NCI-H146 (cell line): ENCODE measurements around the gene GATB.

Source experiments
- DNase-seq: peaks from one replicate; lab custom pipeline; 2025; lab: John Stamatoyannopoulos, UW

GATB gene, protein sequence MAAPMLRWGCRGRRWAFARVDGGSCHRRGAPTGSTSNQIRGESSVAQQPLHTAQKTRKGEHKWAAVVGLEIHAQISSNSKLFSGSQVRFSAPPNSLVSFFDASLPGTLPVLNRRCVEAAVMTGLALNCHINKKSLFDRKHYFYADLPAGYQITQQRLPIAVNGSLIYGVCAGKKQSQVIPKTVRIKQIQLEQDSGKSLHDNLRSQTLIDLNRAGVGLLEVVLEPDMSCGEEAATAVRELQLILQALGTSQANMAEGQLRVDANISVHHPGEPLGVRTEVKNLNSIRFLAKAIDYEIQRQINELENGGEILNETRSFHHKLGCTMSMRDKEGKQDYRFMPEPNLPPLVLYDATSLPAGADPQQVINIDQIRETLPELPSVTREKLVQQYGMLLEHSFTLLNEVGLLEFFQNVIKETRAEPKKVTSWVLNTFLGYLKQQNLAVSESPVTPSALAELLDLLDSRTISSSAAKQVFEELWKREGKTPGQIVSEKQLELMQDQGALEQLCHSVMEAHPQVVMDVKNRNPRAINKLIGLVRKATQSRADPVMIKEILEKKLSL

DNA sequence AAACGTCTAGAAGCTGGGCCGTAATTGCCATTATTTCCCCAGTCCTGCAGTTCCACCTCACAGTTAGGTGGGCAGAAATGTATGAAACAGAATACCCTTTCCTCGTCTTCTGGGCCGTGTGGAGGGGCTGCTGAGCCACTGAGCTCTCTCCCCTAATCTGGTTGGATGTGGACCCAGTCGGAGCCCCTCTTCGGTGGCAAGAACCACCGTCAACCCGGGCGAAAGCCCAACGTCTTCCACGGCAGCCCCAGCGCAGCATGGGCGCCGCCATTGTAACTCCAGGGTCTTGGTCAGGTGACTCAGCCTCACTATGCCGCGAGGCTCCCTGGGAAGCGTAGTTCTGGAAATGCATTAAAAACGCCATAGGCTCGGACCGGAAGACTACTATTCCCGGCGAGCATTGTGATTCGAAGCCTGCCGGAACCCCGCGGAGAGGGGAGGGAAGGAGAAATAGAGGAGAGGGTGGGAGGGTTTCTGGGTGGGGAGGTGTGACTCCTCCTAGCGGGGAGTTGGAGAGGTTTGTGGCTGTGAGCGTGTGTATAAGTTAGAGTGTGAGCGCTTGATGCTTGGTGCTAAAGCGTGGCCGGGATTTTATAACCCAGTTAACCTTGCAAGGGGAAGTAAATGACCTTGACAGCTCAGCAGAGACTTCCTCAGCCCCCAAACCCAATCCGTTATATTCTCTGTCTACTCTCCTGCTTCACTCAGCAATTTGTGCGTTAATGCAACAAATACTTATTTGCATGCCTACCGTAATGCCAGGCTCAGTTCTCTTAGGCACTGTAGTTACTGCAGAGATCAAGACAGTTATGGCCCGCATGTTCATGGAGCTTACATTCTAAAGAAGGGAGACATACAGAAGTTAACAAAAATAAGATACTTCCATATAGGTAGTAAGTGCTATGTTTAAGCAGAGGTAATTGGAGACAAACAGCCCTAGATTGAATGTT, at the start of gene GATB:
GATB (minus strand) TSS at position 296 of the 950 bp plus-strand sequence; CDS start at position 271, 25 bp downstream.
- DNase-seq: peak; percentile 96

DNA sequence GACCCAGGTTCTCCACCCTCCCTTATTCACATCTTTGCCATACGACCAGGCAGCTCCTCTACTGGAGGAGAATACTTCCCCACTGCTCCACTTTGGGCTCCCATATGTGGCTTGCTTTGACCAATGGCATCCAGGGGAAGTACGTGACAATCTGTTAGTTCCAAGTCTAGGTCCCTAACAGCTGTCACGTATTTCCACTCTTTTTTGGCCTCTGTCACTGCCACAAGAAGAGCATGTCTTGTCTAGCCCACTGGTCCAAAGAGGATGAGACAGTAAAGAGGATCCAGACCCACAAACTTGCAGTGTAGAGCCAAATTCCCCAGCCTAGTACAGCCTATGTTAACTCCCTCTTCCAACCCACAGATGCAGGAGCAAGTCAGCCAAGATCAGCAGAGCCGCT, 49.7 kb upstream of the GATB start:
- no peak for DNase-seq

DNA sequence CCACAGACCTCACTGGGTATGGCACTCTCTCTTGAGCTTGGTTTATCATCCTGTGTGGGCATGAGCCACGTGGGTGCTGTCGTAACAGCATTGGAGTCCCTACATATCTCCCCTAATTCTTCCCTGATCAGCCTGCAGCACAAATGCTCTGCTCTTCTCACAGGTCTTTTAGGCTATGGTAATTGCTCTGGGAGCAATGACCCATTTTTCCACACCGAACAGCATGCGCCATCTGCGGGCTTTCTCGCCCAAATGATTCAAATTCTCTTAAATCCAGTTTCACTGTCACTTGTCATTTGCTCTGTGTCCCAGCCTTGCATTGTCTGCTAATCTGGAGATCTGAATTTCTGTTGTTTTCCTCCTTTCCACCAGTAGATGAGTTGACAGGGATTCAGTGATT, 48.9 kb upstream of the GATB start:
- DNase-seq: no peak

DNA sequence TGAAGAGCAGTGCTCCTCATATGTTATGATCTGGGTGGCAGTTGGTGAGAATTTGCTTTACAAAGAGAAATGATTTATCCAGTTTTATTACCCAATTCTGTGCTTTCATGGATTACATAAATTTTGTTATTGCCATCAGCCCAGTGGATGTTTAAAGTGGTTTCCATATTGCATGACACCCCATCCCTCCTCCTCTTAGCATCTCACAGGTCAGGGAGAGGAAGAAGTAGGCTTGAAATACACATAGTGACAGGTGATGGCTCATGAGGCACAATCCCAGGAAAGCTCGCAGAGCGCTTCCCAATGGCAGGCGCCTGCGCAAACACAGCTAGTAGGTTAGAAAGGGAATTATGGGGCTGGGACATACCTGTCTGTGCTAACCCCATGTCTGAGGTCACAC, 47.7 kb upstream of the GATB start:
- DNase-seq: peak; percentile 41

DNA sequence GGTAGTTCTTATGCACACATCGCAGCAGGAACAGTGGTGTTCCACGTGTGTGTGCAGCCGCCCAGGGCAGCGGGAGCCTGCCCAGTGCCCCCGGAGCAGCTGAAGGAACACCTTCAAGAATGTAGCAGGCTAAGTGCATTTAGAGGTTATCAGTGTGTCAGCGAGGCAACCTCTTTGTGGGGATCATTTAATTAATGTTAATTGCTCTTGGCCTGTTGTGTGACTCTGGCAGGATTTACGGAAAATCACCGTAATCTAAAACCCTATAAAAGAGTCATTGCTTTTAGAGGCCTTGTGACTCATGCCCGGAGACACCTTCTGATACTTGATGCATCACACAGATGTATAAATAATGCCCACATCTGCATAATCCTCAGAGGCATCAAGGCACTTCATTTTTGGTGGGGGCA, 47.3 kb upstream of the GATB start:
- peak; percentile 78 for DNase-seq

DNA sequence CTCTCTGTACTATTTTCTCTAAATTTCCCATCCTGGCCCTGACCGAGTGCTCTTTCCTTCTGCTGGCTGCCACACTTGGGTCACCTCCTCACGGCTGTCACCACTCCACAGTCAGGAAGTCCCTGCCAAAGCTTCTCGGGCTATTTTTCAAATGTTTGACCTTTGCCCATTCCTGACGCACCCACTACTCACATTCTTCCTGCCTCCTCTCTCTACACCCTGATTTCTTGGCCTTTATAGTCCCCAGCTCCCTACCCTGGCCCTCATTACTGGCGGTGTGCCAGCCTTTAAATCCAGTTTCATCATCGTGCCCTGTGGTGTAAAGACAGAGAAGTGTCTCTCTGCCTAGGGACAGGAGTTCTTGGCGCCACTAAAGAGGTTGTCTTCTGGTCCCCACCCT, 46.4 kb upstream of the GATB start:
- DNase-seq: no peak

DNA sequence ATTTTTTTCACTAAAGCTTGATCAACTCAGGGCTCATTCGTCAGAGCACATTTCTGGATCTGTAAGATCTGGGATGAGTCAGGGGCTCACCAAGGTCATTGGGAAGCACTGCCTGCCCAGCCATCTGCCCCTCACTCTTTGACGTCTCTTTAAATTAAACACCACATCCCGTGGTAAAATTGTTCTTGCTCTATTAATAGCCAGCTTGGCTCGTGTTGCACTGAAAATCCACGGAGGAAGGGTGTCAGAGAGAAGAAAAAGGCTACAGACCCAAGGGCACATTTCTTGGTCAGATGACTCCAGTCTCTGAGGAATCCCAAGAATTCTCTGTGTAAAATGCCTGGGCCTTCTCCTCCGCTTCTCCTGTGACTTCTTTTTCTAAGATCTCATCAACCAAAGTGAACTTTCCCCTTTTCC, 45.7 kb upstream of the GATB start:
- no peak for DNase-seq

DNA sequence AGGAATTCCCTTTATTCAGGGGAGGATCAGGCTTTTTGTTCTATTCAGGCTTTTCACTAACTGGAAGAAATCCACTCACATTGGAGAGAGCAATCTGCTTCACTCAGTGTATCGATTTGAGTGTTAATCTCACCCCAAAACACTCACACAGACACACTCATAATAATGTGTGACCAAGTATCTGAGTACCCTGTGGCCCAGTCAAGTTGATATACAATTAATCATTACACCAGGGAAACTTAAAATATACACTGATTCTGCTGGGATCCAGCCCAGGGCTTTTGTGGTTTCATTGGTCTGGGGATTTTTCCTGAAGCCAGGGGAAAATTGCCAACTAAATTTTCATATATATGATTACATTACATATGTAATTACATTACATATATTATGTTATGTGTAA, 44.0 kb upstream of the GATB start:
- no peak for DNase-seq

DNA sequence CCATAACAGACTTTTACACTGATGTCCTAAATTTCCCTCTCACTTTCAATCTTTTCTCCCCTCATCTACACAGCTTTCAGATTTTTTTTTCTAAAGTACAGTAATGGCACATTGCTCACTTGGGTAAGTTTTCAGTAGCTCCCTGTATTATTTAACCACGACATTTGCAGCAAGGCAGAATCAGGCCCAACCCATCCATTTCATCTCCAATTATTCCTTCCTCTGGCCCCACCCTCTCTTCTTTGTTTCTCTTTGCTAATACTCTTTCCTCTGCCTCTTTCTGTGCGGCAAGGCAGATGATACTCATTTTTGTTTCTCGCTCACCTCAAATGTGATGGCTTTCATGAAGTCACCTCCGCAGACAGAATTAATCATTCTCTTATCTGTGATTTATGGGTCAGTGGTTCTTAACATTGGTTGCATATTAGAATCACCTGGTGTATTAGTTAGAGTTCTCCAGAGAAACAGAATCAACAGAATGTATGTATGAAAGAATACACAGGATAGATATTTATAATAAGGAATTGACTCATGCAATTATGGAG, 43.4 kb upstream of the GATB start:
- DNase-seq: peak; percentile 8

DNA sequence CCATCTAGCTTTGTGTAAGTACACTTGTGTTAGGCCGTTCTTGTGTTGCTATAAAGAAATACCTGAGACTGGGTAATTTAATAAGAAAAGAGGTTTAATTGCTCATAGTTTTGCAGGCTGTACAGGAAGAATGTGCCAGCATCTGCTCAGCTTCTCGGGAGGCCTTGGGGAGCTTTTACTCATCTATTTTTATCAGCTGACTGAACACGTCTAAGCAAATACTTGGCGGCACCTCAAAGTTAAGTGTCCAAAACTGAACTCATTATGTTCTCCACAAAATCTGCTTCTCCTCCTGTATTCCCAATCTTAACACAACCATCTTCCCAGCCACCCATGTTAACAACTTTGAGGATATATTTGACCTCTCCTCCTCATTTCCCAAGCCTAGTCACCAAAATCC, 42.4 kb upstream of the GATB start:
- DNase-seq: no peak

DNA sequence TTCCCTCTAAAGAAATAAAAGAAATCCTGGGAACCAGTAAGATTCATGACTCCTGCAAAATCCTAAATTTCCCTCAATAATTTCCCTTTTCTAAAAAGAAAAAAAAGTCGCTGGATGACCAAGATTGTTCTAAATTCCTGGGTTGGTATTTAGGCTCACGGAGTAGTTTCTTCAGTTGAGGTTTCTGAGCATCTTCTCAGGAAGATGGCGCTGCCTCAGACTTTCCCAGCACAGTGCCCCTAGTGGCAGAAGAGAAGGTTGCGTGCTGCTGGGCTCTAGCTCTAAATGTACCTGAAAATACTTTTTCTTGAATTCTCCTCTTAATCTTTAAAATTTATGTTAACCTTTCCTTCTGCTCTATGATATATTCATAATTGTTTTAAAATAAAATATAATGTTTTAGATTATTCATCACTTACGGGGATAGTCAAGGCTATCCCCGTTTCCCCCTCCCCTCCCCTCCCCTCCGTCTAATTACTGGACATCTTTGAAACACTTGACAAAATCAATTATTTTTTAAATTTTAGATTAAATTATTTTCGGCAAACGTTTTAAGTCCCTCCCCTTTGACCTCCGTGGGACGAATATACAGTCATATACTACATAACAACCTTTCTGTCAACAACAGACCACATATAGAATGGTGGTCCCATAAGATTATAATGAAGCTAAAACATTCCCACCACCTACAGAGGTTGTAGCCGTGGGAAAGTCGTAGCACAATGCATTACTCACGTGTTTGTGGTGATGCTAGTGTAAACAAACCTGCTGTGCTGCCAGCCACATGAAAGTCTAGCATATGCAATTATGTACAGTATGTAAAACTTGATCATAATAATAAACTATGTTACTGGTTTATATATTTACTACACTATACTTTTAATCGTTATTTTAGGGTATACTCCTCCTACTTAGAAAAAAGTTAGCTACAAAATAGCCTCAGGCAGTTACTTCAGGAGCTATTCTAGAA, 41.0 kb upstream of the GATB start:
- peak; percentile 3 for DNase-seq

DNA sequence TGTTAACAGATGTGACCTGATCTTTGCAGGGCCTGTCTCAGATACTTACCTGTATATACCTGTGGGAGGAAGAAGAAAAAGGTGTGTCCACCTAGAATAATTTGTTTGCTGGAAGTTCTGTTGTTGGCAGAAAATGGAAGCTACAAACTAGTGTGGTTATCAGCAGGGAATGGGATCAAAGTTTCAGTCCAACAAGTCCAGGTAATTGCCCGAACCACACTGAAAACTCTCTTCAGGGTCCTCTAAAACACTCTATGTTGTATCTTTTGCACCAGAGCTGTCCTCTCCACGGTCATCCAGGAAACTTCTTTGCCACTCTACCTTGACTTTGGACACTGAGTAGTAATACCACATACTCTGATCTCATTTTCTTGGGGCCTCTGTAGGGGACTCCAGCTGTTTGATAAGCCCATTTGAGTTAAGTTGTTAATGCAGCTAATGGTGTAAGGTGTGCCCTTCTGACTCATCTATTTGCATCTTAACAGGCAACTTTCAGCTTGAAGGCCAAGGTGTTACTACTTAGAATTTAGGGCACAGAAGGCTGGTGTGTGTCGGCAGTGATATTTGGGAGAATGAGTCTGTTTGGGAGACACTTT, 38.7 kb upstream of the GATB start:
- DNase-seq: no peak

DNA sequence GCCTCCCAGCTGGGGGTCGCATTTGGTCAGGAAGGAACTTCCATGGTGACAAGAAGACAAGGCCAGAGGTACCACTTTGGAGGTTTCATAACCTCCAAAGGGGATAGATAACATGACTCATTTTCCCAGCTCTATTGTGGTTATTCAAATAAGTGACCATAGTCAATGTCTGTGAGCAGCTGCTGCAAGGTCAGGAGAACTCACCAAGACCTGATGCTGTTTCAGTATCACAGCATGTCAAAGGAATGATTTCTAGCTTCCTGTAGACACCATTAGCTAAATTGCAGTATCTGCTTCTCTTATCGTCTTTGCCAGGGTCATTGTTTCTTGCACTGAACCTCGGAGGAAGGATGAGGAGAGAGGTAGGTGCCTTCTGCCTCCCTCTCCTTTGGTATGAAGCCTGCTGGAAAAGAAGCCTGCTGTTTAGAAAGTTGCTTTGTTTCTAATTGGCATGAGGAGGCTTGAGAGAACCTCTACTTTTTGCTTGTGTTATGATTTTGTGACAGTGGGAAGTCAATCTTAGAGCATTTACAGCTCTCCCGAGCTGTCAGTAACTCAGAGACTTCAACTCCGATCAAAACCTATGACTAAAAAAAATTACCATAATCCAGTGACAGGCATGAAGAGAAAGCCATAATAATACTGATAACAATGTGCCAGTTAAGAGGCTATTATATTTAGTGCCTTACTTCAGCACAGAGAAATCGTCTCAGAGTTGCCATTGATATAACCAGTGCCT, 38.0 kb upstream of the GATB start:
- peak; percentile 50 for DNase-seq

DNA sequence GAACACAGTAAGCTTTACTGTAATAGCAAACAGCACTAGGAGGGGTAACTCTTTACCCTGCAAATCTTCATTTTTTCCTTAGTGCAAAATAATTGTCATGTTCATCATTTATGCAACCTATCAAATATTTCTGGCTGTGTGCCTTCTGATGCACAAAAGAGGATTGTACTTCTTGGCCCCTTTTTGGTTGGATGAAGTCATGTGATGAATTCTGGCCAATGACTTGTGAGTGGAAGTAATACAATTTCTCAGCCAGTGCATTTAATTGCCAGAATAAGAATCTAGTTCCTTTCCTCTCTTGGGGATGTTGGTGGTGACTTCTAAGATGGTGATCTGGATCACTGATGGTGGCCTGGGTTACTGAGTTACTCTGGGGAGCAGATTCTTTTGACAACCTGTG, 37.0 kb upstream of the GATB start:
- no peak for DNase-seq

DNA sequence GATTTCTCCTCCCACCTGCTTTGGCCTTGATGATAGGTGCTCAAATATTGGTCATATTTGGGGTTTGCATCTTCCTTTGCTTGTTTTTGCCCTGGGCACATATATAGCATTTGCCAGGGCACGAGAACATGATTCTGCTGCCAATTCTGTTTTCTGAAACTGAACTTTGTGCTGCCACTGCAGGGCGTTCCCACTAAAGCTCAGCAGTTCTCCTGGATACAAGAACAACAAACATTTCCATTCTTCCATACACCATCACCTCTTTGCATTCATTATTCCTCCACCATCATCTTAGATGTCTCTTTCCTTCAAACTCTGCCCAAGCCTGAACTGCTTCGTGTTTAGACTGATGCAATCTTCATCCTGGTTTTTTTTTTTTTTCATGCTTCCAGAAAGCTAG, 36.3 kb upstream of the GATB start:
- DNase-seq: no peak

DNA sequence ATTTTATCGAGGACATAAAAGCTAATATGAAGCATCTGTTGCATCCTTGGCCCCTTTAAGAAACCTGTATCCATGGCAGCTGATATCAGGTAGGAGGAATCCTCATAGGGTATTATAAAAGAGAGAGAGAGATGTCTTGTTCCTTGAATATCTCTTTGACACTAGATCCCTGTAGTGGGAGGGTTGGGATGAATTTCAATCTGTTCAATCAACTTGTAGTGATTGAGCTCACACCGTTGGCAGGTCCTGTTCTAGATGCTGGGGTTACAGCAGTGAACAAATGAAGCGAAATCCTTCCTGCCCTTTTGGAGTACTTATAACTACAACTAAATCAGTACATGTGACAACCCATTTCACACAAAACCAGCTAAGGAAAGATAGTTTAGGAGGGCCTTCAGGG, 35.3 kb upstream of the GATB start:
- no peak for DNase-seq

DNA sequence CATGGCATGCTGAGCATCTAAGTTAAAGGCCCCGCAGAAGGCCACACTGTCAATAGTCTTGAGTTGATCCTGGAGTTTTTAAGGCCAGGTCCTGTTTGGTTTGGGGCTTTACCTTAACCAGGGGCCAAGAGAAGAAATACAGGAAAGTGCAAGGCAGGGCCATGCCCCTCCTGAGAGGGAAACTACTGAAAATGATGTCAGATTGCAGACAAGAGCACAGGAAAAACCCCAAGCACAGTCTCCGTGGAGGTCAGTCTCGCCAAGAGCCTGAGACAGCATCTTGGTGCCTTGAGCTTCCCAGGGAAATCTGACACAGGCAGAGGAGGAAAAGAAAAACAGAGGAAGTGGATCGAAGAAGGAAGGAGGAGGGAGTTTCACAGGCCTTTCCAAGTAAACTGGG, 32.2 kb upstream of the GATB start:
- DNase-seq: no peak

DNA sequence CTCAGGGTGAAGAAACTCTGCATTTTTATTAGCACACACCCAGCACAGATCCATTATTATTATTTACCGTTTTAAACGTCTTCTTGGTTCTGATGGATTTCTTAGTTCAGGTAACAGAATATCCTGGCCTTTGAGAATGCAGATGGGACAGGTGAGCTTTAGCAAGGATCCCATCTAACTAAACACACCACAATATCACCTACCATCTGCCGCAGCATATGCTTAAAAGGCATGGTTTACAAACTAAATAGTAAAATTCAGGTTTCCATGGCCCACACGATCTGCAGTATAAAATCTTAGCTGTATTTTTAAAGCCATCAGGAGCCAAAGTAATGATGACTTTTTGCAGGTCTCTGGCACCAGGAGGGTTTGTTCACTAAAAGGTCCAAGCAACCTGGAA, 31.7 kb upstream of the GATB start:
- no peak for DNase-seq

DNA sequence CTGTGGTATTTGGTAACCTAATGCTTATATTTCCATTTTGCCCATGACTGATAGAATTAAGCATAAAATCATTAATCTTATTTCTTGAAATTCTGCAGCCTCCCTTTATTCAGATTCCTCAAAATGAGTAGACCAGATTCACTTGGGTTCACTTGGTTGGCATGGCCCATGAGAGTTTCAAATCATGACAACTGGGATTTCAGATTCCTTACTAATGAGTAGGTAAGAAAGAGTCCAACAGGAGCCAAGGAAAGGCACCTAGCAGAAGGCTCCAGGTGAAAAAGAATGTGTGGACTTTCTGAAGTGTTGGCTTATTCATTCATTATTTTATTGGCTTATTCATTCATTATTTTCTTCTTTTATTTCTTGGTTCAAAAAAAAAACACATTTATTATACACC, 27.2 kb upstream of the GATB start:
- no peak for DNase-seq

DNA sequence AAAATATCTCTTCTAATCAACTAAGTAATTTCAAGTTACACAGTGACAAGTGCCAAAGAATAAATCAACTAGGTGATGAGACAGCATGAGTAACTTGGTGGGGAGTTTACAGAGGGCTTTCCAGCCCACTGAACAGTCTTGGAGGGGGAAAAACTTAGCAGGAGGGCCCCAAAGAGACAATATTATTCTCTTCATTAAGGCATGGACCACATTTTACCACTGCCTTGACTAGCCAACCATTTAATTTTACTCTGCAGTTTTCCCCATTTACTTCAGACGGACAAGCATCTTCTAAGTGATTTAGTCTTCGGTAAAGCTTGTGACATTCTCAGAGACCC, 25.3 kb upstream of the GATB start:
- DNase-seq: no peak
